B cell (primary cell): ENCODE measurements around the gene ERI3.

Source experiments
- CTCF ChIP-seq: fragments of 200-600 bp; IDR thresholded peaks from one replicate; pipeline ENCODE4 v1.8.0; 2022; ENCODE audit warnings: antibody characterized with exemption, mild to moderate bottlenecking
- EZH2 ChIP-seq: IDR thresholded peaks from 2 replicates; pipeline ENCODE4 v1.6.1; 2012; ENCODE audit warnings: borderline replicate concordance, low read depth, mild to moderate bottlenecking, moderate library complexity, low read length; ENCODE audit not compliant: insufficient read depth, poor library complexity, severe bottlenecking

DNA sequence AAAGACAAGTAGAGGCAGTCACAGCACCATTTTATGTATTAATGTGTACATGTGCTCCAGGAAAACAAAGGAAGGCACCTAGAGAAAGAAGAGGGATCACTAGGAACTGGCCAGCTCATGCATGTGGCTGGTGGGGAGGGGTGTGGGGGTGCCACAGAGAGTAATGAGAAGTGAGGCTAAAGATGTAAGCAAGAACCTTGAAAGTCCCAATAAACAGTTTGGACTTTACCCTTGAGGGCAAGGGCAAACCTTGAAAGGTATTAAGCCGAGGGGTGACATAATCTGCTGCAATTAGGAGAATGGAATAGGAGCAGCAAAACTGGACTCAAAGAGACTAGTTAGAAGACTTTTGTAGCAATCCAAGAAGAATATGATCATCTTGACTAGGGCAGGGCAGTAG is 51.5 kb downstream of the ERI3 start:
- TF ChIP-seq CTCF: no peak
- TF ChIP-seq EZH2: no peak
